ENCODE results near the gene GTF2IRD1. TPM values are rescaled to one million over a fixed set of nuclear protein-coding genes. Genes with fewer than 3 reads are reported as not detected.

The GTF2IRD1 gene
- total and polyA plus RNA-seq, 5 donors: 10.6 to 29.9 (median 20.6) TPM

DNA sequence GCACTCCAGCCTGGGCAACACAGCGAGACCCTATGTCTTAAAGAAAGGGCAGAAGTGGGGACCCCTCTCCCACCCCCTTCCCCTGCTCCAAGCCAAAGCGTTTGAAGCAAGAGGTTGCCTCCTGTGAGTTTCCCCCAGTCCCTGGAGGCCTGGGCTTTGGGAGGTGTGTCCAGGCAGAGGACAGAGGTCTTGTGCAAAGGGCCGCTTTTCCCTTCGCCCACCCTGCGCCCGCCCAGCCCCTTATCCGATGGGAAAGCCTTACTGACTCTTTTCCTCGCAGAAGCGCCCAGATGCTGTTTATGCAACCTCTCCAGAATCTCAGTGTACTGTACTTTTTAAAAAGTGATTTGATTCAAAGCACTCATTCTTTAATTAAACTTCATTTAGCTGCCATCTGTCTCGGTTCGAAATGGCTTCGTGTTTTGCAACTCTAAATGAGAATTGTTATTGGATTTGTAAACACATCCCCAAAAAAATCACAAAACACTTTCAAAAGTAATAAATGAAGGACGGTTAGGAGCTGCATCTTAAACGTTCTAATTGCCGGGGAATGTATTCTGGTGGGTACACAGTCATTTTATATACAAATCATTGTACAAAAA is 153.3 kb downstream of the GTF2IRD1 start:
- Histone ChIP-seq H3K27me3 (ENCODE audit: control insufficient read depth, insufficient read depth) (no peaks in the 10 kb centered on the region), H3K4me3 (ENCODE audit: low read length) (peak overlapping the region; percentile 50), H3K4me1 (ENCODE audit: control insufficient read depth, insufficient read depth, low read length) (peaks cover 5% of the 10 kb centered on the region), H3K9me3 (ENCODE audit: control insufficient read depth, low read length) (no peaks in the 10 kb centered on the region), H3K27ac (ENCODE audit: low read length) (no peak overlapping the region)
- 67% methylated on average over 15 of the region's 15 CpGs for WGBS
- intact Hi-C loops (cut with DNase I): no loop called here
- no peak for DNase-seq
- peak in 1 of 2 donors; percentile 12 for ATAC-seq

DNA sequence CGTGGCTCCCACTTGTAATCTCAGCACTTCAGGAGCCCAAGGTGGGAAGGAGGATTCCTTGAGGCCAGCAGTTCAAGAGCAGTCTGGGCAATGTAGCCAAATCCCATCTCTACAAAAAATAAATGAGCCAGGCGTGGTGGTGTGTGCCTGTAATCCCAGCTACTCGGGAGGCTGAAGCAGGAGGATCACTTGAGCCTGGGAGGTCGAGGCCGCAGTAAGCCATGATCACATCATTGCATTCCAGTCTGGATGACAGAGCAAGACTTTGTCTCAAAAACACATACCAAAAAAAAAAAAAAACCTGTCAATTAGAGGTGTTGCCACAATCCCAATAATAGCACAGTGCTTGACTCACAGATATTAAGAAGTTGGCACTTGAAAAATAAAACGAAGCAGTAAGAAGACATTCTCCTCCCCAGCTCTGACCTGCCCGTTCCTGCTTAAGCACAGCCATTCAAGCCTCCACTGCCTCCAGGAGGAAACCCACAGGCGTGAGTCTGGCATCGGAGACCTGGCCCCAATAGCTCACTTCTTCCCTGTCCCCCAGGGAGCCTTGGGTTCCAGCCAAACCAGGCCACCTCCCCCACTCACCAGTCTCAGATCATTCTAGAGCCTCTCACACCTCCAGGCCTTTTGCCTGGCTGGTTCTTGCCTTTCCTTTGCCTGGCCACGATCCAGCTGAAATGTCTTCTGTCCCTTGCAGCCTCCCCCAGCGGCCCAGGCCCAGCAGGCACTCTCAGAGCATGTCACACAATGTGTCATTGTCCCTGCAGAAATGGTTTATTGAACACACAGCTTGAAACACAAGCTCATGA is 158.5 kb downstream of the GTF2IRD1 start:
- Histone ChIP-seq H3K4me1 (ENCODE audit: control insufficient read depth, insufficient read depth, low read length) (peaks cover 3% of the 10 kb centered on the region), H3K27me3 (ENCODE audit: control insufficient read depth, insufficient read depth) (no peaks in the 10 kb centered on the region), H3K9me3 (ENCODE audit: control insufficient read depth, low read length) (no peaks in the 10 kb centered on the region), H3K4me3 (ENCODE audit: low read length) (no peak overlapping the region), H3K27ac (ENCODE audit: low read length) (peak overlapping the region; percentile 10)
- WGBS: 48% methylated on average over 11 of the region's 11 CpGs
- DNase-seq: peak; percentile 34 to 71 (median 64)
- ATAC-seq: peak; percentile 58 to 60
- intact Hi-C loops (cut with DNase I): no loop called here

DNA sequence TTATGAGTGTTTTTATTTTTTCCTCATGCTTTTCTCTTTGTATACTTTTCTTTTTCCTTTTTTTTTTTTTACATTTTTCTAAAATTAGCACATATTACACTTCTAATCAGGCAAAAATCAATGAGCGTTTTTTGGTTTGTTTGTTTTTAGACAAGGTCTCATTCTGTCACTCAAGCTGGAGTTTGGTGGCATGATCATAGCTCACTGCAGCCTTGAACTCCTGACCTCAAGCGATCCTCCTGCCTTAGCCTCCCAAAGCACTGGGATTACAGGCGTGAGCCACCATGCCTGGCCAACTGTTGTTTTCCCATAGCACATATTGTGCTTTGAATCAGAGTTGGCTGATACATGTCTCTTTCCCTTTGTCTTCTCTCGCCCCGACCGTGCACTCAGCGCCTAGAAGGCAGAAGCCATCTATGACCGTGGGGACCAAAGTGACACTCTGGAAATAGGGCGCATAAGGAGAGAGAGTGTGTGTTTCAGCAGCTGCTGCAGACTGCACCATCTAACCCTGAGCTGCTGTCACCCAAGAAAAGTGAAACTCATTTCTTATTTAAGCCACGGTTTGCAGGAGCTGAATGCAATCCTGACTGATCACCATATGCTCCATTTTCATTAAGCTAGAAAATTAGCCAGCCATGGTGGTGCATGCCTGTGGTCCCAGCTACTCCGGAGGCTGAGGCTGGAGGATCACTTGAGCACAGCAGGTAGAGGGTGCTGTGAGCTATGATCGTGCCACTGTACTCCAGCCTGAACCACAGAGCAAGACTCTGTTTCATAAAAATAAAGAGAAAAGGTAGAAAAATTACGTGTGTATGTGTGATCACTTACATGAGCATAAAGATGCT is 162.5 kb downstream of the GTF2IRD1 start:
- peaks cover 5% of the 10 kb centered on the region for H3K4me1 ChIP-seq (ENCODE audit: control insufficient read depth, insufficient read depth, low read length)
- no peak for ATAC-seq
- whole genome bisulfite sequencing: 94% methylated on average over 13 of the region's 13 CpGs
- no peak overlapping the region for H3K27ac ChIP-seq (ENCODE audit: low read length)
- H3K27me3 ChIP-seq (ENCODE audit: control insufficient read depth, insufficient read depth): no peaks in the 10 kb centered on the region
- no peak for DNase-seq
- intact Hi-C loops (cut with DNase I): no loop called here
- H3K4me3 ChIP-seq (ENCODE audit: low read length): no peak overlapping the region
- H3K9me3 ChIP-seq (ENCODE audit: control insufficient read depth, low read length): no peaks in the 10 kb centered on the region

DNA sequence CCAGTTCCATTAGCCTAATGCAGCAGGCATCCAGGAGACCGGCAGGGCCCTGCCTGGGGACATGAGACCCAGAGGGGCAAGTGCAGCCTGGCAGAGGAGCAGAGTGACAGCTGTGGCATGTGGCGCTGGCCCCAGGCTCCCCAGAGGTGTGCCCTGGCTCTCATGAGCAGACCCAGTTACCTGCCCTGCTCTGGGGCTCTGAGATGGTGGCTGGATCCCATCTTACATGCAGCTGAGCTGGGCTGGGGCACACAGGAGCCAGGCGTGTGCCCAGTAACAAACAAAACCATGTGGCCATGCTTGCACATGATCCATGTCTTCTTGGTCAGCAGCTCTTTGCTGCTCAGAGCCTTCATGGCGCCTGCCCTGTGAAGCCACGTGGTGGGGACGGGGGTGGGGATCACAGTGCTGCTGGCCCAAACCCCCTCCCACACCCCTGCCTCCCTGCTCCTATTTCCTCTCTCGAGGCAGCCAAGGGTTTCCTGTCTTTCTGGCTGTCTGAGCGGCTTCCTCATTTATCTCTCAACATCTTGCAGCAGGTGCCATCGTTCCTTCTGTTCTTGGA is 163.6 kb downstream of the GTF2IRD1 start:
- H3K9me3 ChIP-seq (ENCODE audit: control insufficient read depth, low read length): no peaks in the 10 kb centered on the region
- ATAC-seq: peak; percentile 36 to 46
- H3K27ac ChIP-seq (ENCODE audit: low read length): no peak overlapping the region
- intact Hi-C loops (cut with DNase I): no loop called here
- H3K4me3 ChIP-seq (ENCODE audit: low read length): no peak overlapping the region
- WGBS: 47% methylated on average over 9 of the region's 9 CpGs
- DNase-seq: peak in 1 of 3 donors; percentile 70
- H3K27me3 ChIP-seq (ENCODE audit: control insufficient read depth, insufficient read depth): no peaks in the 10 kb centered on the region
- peaks cover 5% of the 10 kb centered on the region for H3K4me1 ChIP-seq (ENCODE audit: control insufficient read depth, insufficient read depth, low read length)

DNA sequence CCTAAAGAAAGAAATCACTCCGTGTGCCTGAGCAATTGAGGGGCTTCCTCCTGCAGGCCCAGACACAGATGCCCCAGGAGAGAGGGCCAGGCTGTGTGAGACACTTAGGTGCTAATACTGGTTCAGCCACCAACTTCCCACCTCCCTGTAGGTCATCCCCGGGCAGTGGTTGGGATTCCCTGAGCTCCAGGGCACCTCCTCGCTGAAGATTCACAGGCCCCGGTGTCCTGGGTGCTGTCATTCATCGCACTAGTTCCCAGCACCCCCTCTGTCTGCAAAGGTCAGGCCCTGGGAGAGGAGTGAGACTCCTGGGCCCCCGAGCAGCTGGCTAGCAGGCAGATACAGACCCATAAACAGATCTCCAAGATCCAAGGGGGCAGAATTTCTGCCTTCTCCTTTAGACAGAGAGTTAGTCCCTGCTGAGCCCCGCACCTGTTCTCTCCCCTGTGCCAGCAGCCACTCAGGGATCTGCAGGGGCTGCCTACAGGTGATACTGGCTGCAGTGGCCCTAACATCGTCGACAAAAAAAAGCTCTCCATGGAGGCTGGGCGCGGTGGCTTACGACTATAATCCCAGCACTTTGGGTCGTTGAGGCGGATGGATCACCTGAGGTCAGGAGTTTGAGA is 165.6 kb downstream of the GTF2IRD1 start:
- Histone ChIP-seq H3K27me3 (ENCODE audit: control insufficient read depth, insufficient read depth) (no peaks in the 10 kb centered on the region), H3K9me3 (ENCODE audit: control insufficient read depth, low read length) (no peaks in the 10 kb centered on the region), H3K27ac (ENCODE audit: low read length) (no peak overlapping the region), H3K4me3 (ENCODE audit: low read length) (no peak overlapping the region), H3K4me1 (ENCODE audit: control insufficient read depth, insufficient read depth, low read length) (peaks cover 5% of the 10 kb centered on the region)
- DNase-seq: no peak
- intact Hi-C loops (cut with DNase I): no loop called here
- WGBS: 76% methylated on average over 14 of the region's 14 CpGs
- ATAC-seq: peak in 1 of 2 donors; percentile 26

DNA sequence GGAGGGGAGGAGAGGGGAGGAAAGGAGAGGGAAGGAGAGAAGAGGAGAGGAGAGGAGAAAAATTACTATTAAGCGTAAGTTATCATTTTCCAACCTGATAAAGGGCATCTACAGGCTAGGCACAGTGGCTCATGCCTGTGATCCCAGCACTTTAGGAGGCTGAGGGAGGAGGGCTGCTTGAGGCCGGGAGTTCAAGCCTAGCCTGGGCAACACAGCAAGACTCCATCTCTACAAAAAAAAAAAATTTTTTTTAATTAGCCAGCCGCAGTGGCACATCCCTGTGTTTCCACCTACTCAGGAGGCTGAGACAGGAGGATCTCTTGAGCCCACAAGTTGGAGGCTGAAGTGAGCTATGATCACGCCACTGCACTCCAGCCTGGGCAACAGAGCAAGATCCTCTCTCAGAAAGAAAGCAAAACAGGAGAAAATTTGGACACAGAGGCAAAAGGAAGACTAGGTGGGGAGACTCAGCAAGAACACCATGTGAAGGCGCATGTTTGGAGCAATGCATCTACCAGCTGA is 168.6 kb downstream of the GTF2IRD1 start:
- H3K9me3 ChIP-seq (ENCODE audit: control insufficient read depth, low read length): no peaks in the 10 kb centered on the region
- 92% methylated on average over 5 of the region's 5 CpGs for WGBS
- no peaks in the 10 kb centered on the region for H3K27me3 ChIP-seq (ENCODE audit: control insufficient read depth, insufficient read depth)
- DNase-seq: no peak
- no peak for ATAC-seq
- no peak overlapping the region for H3K4me3 ChIP-seq (ENCODE audit: low read length)
- intact Hi-C loops (cut with DNase I): no loop called here
- peaks cover 1% of the 10 kb centered on the region for H3K4me1 ChIP-seq (ENCODE audit: control insufficient read depth, insufficient read depth, low read length)
- H3K27ac ChIP-seq (ENCODE audit: low read length): no peak overlapping the region

DNA sequence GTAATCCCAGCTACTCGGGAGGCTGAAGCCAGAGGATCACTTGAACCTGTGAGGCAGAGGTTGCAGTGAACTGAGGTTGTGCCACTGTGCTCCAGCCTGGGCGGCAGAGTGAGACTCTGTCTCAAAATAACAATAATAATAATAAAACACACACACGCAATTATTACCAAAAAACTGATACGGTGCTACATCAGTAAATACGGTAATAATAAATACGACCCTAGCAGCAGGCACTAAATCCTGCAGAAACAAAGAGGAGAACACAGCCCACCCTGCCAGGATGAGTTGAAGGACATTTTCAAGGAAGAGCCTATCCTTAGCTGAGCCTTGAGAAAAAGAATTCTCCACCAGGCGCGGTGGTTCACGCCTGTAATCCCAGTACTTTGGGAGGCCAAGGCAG is 169.4 kb downstream of the GTF2IRD1 start:
- Histone ChIP-seq H3K9me3 (ENCODE audit: control insufficient read depth, low read length) (no peaks in the 10 kb centered on the region), H3K27ac (ENCODE audit: low read length) (no peak overlapping the region), H3K4me3 (ENCODE audit: low read length) (no peak overlapping the region), H3K4me1 (ENCODE audit: control insufficient read depth, insufficient read depth, low read length) (no peaks in the 10 kb centered on the region), H3K27me3 (ENCODE audit: control insufficient read depth, insufficient read depth) (no peaks in the 10 kb centered on the region)
- 81% methylated on average over 9 of the region's 9 CpGs for WGBS
- intact Hi-C loops (cut with DNase I): no loop called here
- no peak for DNase-seq
- ATAC-seq: no peak

DNA sequence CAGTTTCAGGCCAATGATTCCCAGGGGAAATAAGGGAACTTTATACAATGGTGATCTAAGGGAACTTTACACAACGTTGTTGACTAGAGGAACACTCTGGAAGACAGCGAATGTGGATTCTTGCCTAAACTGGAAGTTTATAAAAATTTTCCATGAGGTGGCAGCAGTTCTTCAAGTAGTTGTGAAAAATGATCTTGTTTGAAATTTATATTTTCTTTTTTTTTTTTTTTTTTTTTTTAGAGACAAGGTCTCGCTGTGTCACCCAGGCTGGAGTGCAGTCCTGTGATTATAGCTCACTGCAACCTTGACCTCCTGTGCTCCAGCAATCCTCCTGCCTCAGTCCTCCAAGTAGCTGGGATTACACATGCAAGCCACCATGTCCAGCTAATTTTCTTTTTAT is 171.7 kb downstream of the GTF2IRD1 start:
- WGBS: 21% methylated on average over 3 of the region's 3 CpGs
- Histone ChIP-seq H3K9me3 (ENCODE audit: control insufficient read depth, low read length) (no peaks in the 10 kb centered on the region), H3K27me3 (ENCODE audit: control insufficient read depth, insufficient read depth) (no peaks in the 10 kb centered on the region), H3K4me3 (ENCODE audit: low read length) (no peak overlapping the region), H3K4me1 (ENCODE audit: control insufficient read depth, insufficient read depth, low read length) (no peaks in the 10 kb centered on the region), H3K27ac (ENCODE audit: low read length) (no peak overlapping the region)
- peak; percentile 50 to 67 for ATAC-seq
- no peak for DNase-seq
- intact Hi-C loops (cut with DNase I): no loop called here

DNA sequence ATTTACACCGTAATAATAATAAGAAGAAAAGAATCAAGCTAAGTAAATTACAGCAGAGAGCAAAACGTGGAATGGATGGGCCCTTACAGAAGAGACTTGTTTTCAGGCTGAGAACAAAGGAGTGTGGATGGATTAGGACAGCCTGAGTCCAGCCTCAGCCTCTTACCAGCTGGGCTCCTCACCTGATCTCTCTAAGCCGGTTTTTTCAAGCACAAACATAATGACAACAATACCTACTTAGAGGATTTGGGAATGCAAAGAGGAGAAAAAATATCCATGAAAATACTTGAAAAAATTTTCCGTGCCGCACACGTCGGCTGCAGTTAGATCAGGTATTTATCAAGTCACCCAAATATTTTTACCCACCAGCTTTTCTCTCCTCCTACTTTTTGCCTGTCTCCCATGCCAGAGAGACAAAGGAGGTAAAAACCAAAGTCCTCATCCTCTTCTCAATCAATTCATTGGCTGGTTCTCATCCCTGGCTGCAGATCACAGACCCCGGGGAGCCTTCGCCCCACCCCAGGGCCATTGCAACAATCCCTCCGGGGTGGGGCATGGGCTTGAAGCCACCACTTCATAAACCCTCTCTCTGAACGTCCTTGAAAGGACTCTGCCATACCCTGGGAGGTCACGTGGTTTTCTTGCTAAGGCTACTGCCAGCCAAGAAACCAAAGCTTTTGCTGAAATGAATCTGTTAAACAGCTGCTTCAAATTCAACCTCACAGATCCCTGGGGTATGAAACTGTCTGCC is 174.1 kb downstream of the GTF2IRD1 start:
- WGBS: 39% methylated on average over 12 of the region's 12 CpGs

DNA sequence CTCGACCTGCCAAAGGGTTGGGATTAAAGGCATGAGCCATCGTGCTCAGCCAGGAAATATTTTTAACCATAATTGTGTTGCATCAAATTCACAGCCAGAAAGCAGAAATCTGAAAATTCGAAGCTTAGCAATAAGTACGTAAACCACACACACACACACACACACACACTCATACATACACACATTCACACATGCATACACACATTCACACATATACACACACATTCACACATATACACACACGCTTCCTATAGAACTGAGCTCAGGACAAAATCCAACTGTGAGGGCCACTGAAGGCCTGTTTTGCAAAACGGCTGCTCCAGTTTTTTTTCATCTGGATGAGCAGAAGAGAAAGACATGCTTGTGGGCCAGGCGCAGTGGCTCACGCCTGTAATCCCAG is 178.8 kb downstream of the GTF2IRD1 start:
- WGBS: 72% methylated on average over 8 of the region's 8 CpGs
- ATAC-seq: no peak
- Histone ChIP-seq H3K4me1 (ENCODE audit: control insufficient read depth, insufficient read depth, low read length) (peaks cover 2% of the 10 kb centered on the region), H3K27me3 (ENCODE audit: control insufficient read depth, insufficient read depth) (no peaks in the 10 kb centered on the region), H3K9me3 (ENCODE audit: control insufficient read depth, low read length) (no peaks in the 10 kb centered on the region), H3K27ac (ENCODE audit: low read length) (no peak overlapping the region), H3K4me3 (ENCODE audit: low read length) (no peak overlapping the region)
- DNase-seq: no peak
- intact Hi-C loops (cut with DNase I): no loop called here

More for the DNA sequence above, 174.1 kb downstream of the GTF2IRD1 start:
- Histone ChIP-seq H3K4me3 (ENCODE audit: low read length) (no peak overlapping the region), H3K4me1 (ENCODE audit: control insufficient read depth, insufficient read depth, low read length) (no peaks in the 10 kb centered on the region), H3K27ac (ENCODE audit: low read length) (peak overlapping the region; percentile 33), H3K9me3 (ENCODE audit: control insufficient read depth, low read length) (no peaks in the 10 kb centered on the region), H3K27me3 (ENCODE audit: control insufficient read depth, insufficient read depth) (no peaks in the 10 kb centered on the region)
- ATAC-seq (peak; percentile 73 to 79), DNase-seq (peak in 2 of 3 donors; percentile 68 to 69)
- intact Hi-C loops (cut with DNase I): no loop called here
